RWPE1 (cell line): ENCODE results near the gene ALPP.
"Not testable (repeated sequence)": the region's sequence is repeated elsewhere in the genome, so short reads cannot be mapped to it uniquely, and the experiment has no call there.

Experiments
- CTCF ChIA-PET: fragments of 350-600 bp; sonication (Branson Sonifier 250); formaldehyde crosslinking; extraction: SDS; loops from one replicate; lab custom pipeline; 2021; lab: Yijun Ruan, JAX
- POLR2A ChIA-PET: fragments of 400-600 bp; formaldehyde crosslinking; extraction: SDS; loops from one replicate; lab custom pipeline; 2020; ENCODE audit warnings: antibody characterized with exemption; ENCODE audit not compliant: low non-redundant PET; lab: Yijun Ruan, JAX
- DNase-seq: peaks from one replicate; pipeline ENCODE4 v3.0.0; 2012; ENCODE audit warnings: low spot score
- H3K27ac ChIP-seq: fragments of 450-650 bp; 2 replicates; pipeline ENCODE4 v1.5.1; 2017
- CTCF ChIP-seq: fragments of 450-650 bp; conservative IDR thresholded peaks from 2 replicates; pipeline ENCODE4 v1.5.1; 2017; ENCODE audit warnings: low read depth, mild to moderate bottlenecking

Gene ALPP

DNA sequence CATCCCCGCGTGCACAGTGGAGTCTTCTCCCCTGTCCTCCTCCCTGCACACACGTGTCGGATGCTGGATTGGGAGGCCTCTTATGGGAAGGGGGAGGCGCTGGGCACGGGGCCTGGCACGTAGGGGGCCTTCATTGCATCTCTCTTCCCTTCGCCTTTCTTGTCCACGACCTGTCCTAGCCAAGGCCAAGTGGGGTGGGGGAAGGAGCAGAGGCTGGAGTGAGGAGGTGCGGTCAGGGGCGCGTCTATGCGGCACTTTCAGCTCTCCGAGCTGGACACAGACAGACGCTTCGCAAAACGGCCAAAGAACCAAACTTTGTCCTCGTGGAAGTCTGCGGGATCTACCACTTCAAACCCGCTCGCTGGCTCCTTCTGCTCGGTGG is 41.5 kb downstream of the ALPP start:
- DNase-seq, result no peak
- POLR2A ChIA-PET, result no interaction called here
- no peak overlapping the region for H3K27ac ChIP-seq
- no peak for TF ChIP-seq CTCF
- CTCF ChIA-PET, result interaction anchor here (0.5 to 0.9 kb wide), 3 partner anchors 18 to 77 kb away, joined by 3 to 4 read pairs (median 4); no protein-coding TSS in a partner anchor

DNA sequence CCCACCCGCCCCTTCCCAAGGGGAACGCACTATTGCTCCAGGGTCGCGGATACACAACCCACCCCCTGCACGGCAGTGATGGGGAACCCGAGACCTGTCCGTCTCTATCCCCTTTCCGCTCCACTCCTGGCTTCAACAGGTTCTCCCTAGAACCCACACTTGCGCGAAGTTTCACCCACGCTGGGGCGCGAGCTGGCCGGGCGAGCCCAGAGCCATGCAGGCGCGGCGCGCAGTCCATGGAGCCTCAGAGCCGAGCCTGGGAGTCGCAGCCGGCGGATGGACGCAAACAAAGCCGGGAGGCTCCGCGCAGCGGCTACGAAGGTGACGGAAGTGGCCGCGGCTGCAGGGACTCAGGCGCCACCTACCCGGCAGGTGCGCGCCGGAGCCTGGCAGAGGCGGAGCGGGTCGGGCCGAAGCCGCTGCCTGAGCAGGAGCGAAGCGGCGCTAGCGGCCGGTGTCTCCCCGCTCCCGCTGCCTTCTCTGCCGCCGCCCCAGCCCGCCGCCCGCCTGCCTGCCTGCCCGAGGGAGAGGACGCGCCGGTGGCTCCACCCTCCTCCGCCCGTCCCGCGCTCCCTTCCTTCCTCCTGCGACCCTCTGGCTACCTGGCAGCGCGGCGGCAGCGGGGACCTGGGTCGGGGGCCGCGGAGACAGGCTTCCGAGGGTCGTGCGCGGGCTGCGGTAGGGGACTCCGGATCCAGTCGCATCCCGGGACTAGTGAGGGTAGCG is 42.1 kb downstream of the ALPP start:
- ChIA-PET CTCF (interaction anchor here (0.5 to 0.9 kb wide), 4 partner anchors 18 to 938 kb away, joined by 3 to 4 read pairs (median 4); no protein-coding TSS in a partner anchor), POLR2A (no interaction called here)
- H3K27ac ChIP-seq, result no peak overlapping the region
- no peak for TF ChIP-seq CTCF
- peak; percentile 16 for DNase-seq

GRCh38 chr2:232421189-232421785 is 42.7 kb downstream of the ALPP start:
- no peak for DNase-seq
- TF ChIP-seq CTCF, result no peak
- no peak overlapping the region for H3K27ac ChIP-seq
- CTCF ChIA-PET, result interaction anchor here (0.6 to 0.9 kb wide), 3 partner anchors 53 to 938 kb away, joined by 3 to 4 read pairs (median 3); no protein-coding TSS in a partner anchor
- POLR2A ChIA-PET, result no interaction called here

- no peak for DNase-seq
- no peak overlapping the region for H3K27ac ChIP-seq
- TF ChIP-seq CTCF, result no peak
- CTCF ChIA-PET, result interaction anchor here (0.6 kb wide), 1 partner anchor 188 kb away, joined by 3 read pairs; no protein-coding TSS in a partner anchor
- POLR2A ChIA-PET, result no interaction called here
Measured at GRCh38 chr2:232422051-232422450, 43.5 kb downstream of the ALPP start.

DNA sequence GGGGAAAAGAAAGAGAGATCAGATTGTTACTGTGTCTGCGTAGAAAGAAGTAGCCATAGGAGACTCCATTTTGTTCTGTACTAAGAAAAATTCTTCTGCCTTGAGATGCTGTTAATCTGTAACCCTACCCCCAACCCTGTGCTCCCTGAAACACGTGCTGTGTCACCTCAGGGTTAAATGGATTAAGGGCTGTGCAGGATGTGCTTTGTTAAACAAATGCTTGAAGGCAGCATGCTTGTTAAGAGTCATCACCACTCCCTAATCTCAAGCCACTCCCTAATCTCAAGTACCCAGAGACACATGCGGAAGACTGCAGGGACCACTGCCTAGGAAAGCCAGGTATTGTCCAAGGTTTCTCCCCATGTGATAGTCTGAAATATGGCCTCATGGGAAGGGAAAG is 44.4 kb downstream of the ALPP start:
- CTCF ChIA-PET, H3K27ac ChIP-seq, DNase-seq, POLR2A ChIA-PET: not testable (repeated sequence)

DNA sequence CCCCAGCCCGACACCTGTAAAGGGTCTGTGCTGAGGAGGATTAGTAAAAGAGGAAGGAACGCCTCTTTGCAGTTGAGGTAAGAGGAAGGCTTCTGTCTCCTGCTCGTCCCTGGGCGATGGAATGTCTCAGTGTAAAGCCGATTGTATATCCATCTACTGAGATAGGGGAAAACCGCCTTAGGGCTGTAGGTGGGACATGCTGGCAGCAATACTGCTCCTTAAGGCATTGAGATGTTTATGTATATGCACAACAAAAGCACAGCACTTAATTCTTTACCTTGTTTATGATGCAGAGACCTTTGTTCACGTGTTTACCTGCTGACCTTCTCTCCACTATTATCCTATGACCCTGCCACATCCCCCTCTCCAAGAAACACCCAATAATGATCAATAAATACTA is 44.9 kb downstream of the ALPP start:
- DNase-seq, H3K27ac ChIP-seq, CTCF ChIA-PET, POLR2A ChIA-PET: not testable (repeated sequence)

GRCh38 chr2:232431705-232432590 is 53.4 kb downstream of the ALPP start:
- no peak for TF ChIP-seq CTCF
- DNase-seq, result no peak
- ChIA-PET POLR2A (no interaction called here), CTCF (interaction anchor here (0.6 kb wide), 1 partner anchor 15 kb away, joined by 3 read pairs; no protein-coding TSS in a partner anchor)
- no peak overlapping the region for H3K27ac ChIP-seq
